PC-3 (cell line): ENCODE measurements around the gene PPP1R3E. TPM values are rescaled to one million over a fixed set of nuclear protein-coding genes. Genes with fewer than 3 reads are reported as not detected.

Experiments
- ATAC-seq: fragments of 200-7000 bp; cut with Tn5 transposase; 2 replicates; pipeline ENCODE4 v1.9.1; 2020; ENCODE audit warnings: mild to moderate bottlenecking, moderate library complexity
- BruUV-seq: library from RNA; stranded (reverse); fragments of 400-500 nt; replicated peaks from 2 replicates; lab custom pipeline; 2021; lab: Mats Ljungman, UMichigan
- CTCF ChIA-PET: fragments of 300-600 bp; sonication (Branson Sonifier 250); formaldehyde crosslinking; loops from one replicate; lab custom pipeline; 2022; ENCODE audit warnings: antibody characterized with exemption; lab: Charles Lee
- POLR2A ChIA-PET: fragments of 300-600 bp; sonication (Branson Sonifier 250); formaldehyde crosslinking; loops from one replicate; lab custom pipeline; 2022; ENCODE audit warnings: antibody characterized with exemption; ENCODE audit not compliant: unreplicated experiment; lab: Charles Lee
- DNase-seq: peaks from one replicate; pipeline ENCODE4 v3.0.0-alpha.2; 2015
- H2AFZ ChIP-seq: fragments of 300-600 bp; sonication (generic); 2 replicates; pipeline ENCODE4 v1.6.0; 2016; ENCODE audit warnings: antibody characterized with exemption, low read length
- H3F3A ChIP-seq: fragments of 300-600 bp; sonication (generic); one replicate; pipeline ENCODE4 v1.6.0; 2017; ENCODE audit warnings: antibody characterized with exemption, low read length, control low read depth, mild to moderate bottlenecking; ENCODE audit not compliant: unreplicated experiment
- H3K27ac ChIP-seq: fragments of 300-600 bp; sonication (generic); 2 replicates; pipeline ENCODE4 v1.5.1; 2016; ENCODE audit warnings: mild to moderate bottlenecking, low read length
- H3K27me3 ChIP-seq: fragments of 300-600 bp; sonication (generic); 2 replicates; pipeline ENCODE4 v1.6.1; 2016; ENCODE audit warnings: low read length, mixed read lengths
- H3K36me3 ChIP-seq: fragments of 300-600 bp; sonication (generic); 2 replicates; pipeline ENCODE4 v1.6.1; 2016; ENCODE audit warnings: low read depth, mixed run types, low read length, mixed read lengths
- H3K4me1 ChIP-seq: fragments of 300-600 bp; sonication (generic); 2 replicates; pipeline ENCODE4 v1.5.1; 2016; ENCODE audit warnings: low read length; ENCODE audit not compliant: insufficient read depth
- H3K4me2 ChIP-seq: fragments of 300-600 bp; sonication (generic); 2 replicates; pipeline ENCODE4 v1.6.0; 2016; ENCODE audit warnings: low read length
- H3K4me3 ChIP-seq: fragments of 300-600 bp; sonication (generic); 2 replicates; pipeline ENCODE4 v1.5.1; 2016; ENCODE audit warnings: mild to moderate bottlenecking, low read length, mixed read lengths
- H3K79me2 ChIP-seq: fragments of 300-600 bp; sonication (generic); 2 replicates; pipeline ENCODE4 v1.6.1; 2017; ENCODE audit warnings: low read length, mixed read lengths
- H3K9ac ChIP-seq: fragments of 300-600 bp; sonication (generic); 2 replicates; pipeline ENCODE4 v1.6.0; 2016; ENCODE audit warnings: mild to moderate bottlenecking, low read length
- H3K9me2 ChIP-seq: fragments of 300-600 bp; sonication (generic); replicated peaks from 2 replicates; pipeline ENCODE4 v1.6.1; 2016; ENCODE audit warnings: mixed run types, low read length, mixed read lengths
- H3K9me3 ChIP-seq: fragments of 300-600 bp; sonication (generic); 2 replicates; pipeline ENCODE4 v1.6.1; 2016; ENCODE audit warnings: low read length, mixed read lengths
- H4K20me1 ChIP-seq: fragments of 300-600 bp; sonication (generic); 2 replicates; pipeline ENCODE4 v1.6.1; 2016; ENCODE audit warnings: low read length, mixed read lengths
- EZH2 ChIP-seq: fragments of 300-600 bp; sonication (generic); IDR thresholded peaks from one replicate; pipeline ENCODE4 v1.6.1; 2017; ENCODE audit warnings: antibody characterized with exemption, mild to moderate bottlenecking, low read length; ENCODE audit not compliant: unreplicated experiment
- EZH2phosphoT487 ChIP-seq: fragments of 300-600 bp; sonication (generic); IDR thresholded peaks from 2 replicates; pipeline ENCODE4 v1.6.1; 2018; ENCODE audit warnings: mild to moderate bottlenecking, antibody characterized with exemption, low read length, borderline replicate concordance
- intact Hi-C: fragments of 100-400 bp; cut with micrococcal nuclease; formaldehyde crosslinking; loops from 2 replicates; pipeline ENCODE4 v1.9.0; 2023
- total RNA-seq: library from RNA; depleted of rRNA; stranded (reverse); fragments of >200 nt; gene quantifications from 2 replicates; pipeline ENCODE4 v1.2.3, GENCODE V29; 2014
- TF ChIP-seq, protein P1 (sequence below): fragments of 300-600 bp; sonication (generic); conservative IDR thresholded peaks from 2 replicates; pipeline ENCODE4 v1.5.1; 2017; ENCODE audit warnings: antibody characterized with exemption, low read depth, mild to moderate bottlenecking, low read length

Gene PPP1R3E
- total RNA-seq, 1 experiment from 2014 or later = 3.2 TPM

- no peak overlapping the region for H3K27ac ChIP-seq
- no peaks in the 10 kb centered on the region for H3K4me1 ChIP-seq
- ATAC-seq = no peak
- no peaks in the 10 kb centered on the region for H3K36me3 ChIP-seq
- no peak for DNase-seq
- ChIA-PET CTCF (no interaction called here), POLR2A (no interaction called here)
- no peak for TF ChIP-seq EZH2
- TF ChIP-seq, protein P1, sequence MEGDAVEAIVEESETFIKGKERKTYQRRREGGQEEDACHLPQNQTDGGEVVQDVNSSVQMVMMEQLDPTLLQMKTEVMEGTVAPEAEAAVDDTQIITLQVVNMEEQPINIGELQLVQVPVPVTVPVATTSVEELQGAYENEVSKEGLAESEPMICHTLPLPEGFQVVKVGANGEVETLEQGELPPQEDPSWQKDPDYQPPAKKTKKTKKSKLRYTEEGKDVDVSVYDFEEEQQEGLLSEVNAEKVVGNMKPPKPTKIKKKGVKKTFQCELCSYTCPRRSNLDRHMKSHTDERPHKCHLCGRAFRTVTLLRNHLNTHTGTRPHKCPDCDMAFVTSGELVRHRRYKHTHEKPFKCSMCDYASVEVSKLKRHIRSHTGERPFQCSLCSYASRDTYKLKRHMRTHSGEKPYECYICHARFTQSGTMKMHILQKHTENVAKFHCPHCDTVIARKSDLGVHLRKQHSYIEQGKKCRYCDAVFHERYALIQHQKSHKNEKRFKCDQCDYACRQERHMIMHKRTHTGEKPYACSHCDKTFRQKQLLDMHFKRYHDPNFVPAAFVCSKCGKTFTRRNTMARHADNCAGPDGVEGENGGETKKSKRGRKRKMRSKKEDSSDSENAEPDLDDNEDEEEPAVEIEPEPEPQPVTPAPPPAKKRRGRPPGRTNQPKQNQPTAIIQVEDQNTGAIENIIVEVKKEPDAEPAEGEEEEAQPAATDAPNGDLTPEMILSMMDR = no peak
- no peak for TF ChIP-seq EZH2phosphoT487
- no peaks in the 10 kb centered on the region for H3K79me2 ChIP-seq
- peaks cover 15% of the 10 kb centered on the region for H3K27me3 ChIP-seq
- H3K4me3 ChIP-seq = no peak overlapping the region
- H3K4me2 ChIP-seq = no peak overlapping the region
- no peaks in the 10 kb centered on the region for H4K20me1 ChIP-seq
- H3K9ac ChIP-seq = no peak overlapping the region
- intact Hi-C loops = no loop called here
- no peaks in the 10 kb centered on the region for H3K9me2 ChIP-seq
- no peaks in the 10 kb centered on the region for H3K9me3 ChIP-seq
- H2AFZ ChIP-seq = no peak overlapping the region
- H3F3A ChIP-seq = no peaks in the 10 kb centered on the region
- BruUV-seq = no TSS peak
Observed at GRCh38 chr14:23349156-23349845, 46.6 kb upstream of the PPP1R3E start.

- Histone ChIP-seq H3K79me2 (no peaks in the 10 kb centered on the region), H2AFZ (no peak overlapping the region), H3K36me3 (no peaks in the 10 kb centered on the region), H3K27me3 (peaks cover 5% of the 10 kb centered on the region), H3K9ac (no peak overlapping the region), H3K4me2 (no peak overlapping the region), H4K20me1 (no peaks in the 10 kb centered on the region), H3K4me3 (no peak overlapping the region), H3K27ac (no peak overlapping the region), H3K9me3 (no peaks in the 10 kb centered on the region), H3F3A (no peaks in the 10 kb centered on the region), H3K9me2 (no peaks in the 10 kb centered on the region), H3K4me1 (no peaks in the 10 kb centered on the region)
- no TSS peak for BruUV-seq
- no peak for ATAC-seq
- ChIA-PET CTCF (no interaction called here), POLR2A (no interaction called here)
- DNase-seq = no peak
- intact Hi-C loops = no loop called here
- TF ChIP-seq EZH2 (no peak), EZH2phosphoT487 (no peak)
- TF ChIP-seq, protein P1 = no peak
Observed at GRCh38 chr14:23348297-23348655, 45.6 kb upstream of the PPP1R3E start.

GRCh38 chr14:23347406-23348296 is 45.0 kb upstream of the PPP1R3E start:
- Histone ChIP-seq H3K9ac (no peak overlapping the region), H4K20me1 (no peaks in the 10 kb centered on the region), H3K4me1 (no peaks in the 10 kb centered on the region), H3K27ac (no peak overlapping the region), H3K9me2 (no peaks in the 10 kb centered on the region), H3K4me2 (no peak overlapping the region), H3K79me2 (no peaks in the 10 kb centered on the region), H2AFZ (no peak overlapping the region), H3K4me3 (no peak overlapping the region), H3F3A (no peaks in the 10 kb centered on the region), H3K36me3 (no peaks in the 10 kb centered on the region), H3K9me3 (no peaks in the 10 kb centered on the region), H3K27me3 (no peaks in the 10 kb centered on the region)
- ATAC-seq (no peak), DNase-seq (no peak)
- ChIA-PET POLR2A (no interaction called here), CTCF (no interaction called here)
- TF ChIP-seq, protein P1 = no peak
- TF ChIP-seq EZH2phosphoT487 (no peak), EZH2 (no peak)
- BruUV-seq = no TSS peak
- intact Hi-C loops = no loop called here
